ENCODE measurements around the gene RFFL.
"Not testable (repeated sequence)": the region's sequence is repeated elsewhere in the genome, so short reads cannot be mapped to it uniquely, and the experiment has no call there.

RFFL gene

DNA sequence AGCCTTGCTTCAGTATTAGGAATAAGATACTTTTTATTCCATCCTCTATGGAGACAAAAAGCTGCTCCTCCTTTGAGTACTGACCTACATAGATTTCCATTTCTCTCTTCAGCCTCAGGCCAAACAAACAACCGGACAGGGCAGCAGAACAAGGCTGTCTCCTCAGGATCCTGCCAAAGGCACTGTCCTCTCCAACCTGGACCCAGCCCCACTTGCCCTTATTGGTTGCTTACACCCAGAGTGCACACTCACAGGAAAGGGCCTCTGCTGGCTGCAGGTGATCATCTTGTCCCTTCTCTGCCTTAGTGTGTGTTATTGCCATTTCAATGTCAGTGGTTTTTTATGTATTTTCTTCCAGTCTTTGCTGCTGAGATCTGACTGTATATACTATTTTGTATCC, 56.5 kb downstream of the RFFL start:
- no peak for DNase-seq (ENCODE audit: low read depth in 4 of 4, low spot score in 1 of 4)

DNA sequence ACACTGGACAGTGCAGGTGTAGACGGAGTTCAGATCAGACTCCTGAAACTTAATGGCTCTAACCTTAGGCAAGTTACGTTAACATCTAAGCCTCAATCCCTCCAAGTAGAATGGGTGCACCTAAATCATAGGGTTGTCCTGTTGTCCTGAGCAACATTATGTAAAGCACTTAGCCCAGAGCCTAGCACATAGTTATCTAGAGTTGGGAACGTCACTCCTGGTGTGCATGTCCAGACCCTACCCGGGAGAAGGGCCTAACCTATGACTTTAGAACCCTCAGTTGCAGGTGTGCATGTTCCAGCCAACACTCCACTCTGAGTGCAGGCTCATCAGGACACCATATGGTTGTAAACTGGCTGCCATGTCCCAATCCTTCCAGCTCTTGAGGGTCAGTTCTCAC, 57.2 kb downstream of the RFFL start:
- no peak for DNase-seq (ENCODE audit: low read depth in 4 of 4, low spot score in 1 of 4)

DNA sequence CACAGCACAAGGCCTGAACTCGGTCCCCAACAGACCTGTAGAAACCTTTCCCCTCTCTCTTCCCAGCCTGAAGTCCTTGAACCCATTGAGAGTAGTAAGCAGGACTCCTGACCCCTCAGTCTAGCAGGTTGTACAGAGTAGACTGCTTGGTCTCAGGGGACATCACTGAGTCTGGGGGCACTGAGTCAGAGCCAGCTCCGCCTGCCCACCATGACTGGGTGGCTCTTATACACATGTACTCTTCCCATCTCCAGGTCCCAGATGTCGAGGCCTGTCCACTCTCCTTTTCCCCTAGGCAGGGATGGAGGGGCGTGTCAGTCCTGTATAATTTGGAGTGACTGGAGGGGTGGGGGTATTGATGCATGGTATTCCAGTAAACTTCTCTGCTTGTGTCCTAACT, 59.7 kb downstream of the RFFL start:
- no peak for DNase-seq (ENCODE audit: low read depth in 4 of 4, low spot score in 1 of 4)

DNA sequence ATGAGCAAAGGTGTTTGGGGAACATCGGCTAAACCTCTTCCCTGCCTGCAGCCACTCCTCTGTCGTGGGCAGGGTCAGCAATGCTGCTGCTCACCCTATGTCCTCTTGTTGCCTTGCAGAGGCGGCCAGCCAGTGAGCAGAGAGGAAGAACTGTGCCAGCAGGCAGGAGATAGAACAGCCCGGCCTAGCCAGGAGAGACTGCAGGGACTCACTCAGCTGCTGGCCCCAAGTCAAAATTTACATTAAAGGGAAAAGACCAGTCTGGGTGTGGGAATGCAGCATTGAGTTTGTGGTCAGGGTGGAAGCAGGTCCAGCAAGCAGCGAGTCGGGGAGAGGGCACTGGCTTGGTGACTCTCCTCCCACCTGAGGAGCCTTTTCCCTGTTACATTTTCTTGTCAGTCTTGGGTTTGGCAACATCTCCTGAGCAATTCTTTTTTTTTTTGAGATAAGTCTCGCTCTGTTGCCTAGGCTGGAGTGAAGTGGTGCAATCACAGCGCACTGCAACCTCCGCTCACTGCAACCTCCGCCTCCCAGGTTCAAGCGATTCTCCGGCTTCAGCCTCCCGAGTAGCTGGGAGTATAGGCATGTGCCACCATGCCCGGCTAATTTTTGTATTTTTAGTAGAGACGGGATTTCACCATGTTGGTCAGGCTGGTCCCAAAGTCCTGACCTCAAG, 60.5 kb downstream of the RFFL start:
- DNase-seq (ENCODE audit: low read depth in 4 of 4, low spot score in 1 of 4), result no peak

DNA sequence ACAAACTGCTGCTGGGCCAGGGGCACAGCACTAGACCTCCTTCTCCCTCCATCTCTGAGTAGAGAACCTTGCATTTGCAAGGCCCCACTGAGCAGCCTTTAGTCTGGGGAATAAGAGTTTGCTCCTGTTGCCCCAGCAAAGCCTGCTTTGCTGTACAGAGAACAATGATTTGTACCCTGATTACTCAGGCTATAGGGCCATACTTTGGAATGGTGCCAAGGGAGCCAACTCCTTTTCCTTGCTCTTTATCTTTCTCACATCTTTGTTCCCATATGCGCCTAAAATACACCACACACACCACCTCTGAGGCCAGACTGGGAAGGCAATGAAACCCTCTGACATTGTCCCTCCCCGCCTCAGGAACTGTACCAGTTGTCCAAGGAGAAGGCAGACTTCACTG, 62.0 kb downstream of the RFFL start:
- DNase-seq (ENCODE audit: low read depth in 4 of 4, low spot score in 1 of 4), result no peak

DNA sequence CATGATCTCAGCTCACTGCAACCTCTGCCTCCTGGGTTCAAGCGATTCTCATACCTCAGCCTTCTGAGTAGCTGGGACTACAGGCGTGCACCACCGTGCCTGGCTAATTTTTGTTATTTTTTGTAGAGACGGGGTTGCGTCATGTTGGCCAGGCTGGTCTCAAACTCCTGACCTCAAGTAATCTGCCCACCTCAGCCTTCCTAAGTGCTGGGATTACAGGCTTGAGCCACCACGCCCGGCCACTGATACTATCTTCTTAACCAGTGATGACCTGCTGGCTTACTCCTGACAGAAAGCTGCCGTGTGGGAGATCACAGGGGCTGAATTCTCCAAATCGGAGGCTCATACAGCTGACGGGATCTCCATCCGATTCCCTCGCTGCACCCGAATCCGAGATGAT, 62.5 kb downstream of the RFFL start:
- not testable (repeated sequence) for DNase-seq (ENCODE audit: low read depth in 4 of 4, low spot score in 1 of 4)

DNA sequence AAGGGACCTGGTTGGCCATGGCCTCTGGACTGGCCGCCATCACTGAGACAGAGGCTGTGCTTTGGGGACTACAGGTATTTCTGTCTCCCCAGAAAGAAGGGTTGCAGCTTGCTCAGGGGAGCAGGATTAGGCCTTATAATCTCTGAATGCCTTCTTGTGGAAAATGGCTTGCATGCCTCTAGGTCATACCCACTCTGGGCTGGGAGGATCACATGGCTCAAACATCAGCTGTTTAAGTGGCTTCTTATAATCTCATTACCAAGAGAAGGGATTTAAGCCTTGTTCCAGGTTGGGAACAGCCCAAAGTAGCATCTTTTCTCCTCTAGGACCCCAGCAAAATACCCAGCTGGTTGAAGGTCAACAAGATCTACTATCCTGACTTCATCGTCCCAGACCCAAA, 64.1 kb downstream of the RFFL start:
- DNase-seq (ENCODE audit: low read depth in 4 of 4, low spot score in 1 of 4), result no peak

DNA sequence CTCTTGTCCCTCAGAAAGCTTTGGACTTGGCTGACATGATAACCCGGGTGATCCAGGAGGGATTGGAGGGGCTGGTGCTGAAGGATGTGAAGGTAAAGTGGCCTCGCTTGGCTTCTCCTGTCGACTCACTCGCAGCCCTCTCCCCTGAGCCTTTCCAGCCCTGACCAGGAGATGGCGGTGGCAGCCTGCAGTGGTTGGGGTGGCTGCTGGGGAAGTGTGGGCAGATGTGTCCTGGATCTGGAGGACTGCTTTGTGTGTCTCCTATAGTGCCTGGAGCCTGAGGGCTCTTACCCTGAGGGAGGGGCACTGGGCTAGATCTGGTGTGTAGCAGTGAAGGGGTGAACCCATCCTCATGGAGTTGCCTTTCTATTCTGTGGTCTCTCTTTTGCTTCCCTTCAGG, 65.3 kb downstream of the RFFL start:
- peak; percentile 46 to 69 (median 58) for DNase-seq (ENCODE audit: low read depth in 4 of 4, low spot score in 1 of 4)

DNA sequence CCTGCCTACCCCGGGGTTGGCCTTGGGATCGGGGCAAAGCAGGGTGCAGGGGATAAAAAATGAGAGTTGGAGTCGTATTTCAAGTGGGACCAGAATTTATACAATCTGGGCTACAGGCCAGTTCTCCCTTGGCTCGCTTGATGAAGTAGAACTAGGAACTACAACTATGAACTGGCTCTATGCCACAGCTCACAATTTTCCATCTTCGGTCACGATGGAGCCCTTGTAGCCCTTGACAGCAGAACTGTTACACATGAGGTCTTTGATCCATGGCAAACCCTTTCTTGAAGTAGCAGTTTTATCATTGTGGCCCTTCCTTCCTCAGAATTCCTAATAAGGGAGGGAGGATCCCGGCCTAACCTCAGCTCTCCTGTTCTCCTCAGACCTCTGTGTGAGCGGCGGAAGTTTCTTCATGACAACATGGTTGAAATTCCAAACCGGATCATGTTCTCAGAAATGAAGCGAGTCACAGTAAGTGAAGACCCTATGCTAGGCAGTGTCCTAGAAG, 66.1 kb downstream of the RFFL start:
- no peak for DNase-seq (ENCODE audit: low read depth in 4 of 4, low spot score in 1 of 4)

DNA sequence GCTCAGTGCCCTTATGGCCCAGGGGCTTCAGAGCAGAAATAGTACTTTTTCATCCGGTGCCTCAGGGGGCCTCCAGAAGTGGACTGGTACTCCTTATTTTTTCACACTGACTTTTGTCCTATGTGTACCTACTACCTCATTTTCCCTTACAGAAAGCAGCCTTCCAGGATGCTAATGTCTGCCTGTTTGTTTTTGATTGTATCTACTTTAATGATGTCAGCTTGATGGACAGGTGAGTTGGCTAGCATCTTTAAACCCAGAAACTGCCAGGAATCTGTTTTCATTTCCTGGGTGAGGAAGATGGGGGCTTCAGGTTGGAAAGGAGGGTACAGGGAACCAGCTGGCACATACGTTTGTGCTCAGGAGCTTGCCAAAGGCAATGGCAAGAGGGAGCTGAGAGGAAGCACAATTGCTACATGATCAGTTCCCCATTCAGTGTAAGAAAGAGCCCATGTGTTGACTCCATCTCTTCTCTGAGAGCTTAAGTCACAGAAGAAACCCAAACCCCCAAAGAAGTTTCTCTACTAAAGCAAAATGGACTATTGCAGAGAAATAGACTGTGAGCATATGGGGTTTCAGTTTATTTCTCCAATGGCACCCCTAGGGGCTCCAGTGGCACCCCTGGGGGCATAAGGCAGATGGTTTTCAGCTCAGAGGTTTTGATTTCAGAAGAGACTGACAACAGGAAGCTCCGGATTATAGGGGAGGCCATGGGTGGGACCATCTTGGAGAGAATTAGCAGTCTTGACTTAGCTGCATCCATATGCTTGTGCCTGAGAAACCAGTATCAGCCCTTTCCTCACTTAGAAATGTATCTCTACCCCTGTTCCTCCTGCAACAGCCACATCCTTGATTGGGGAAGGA, 66.9 kb downstream of the RFFL start:
- DNase-seq (ENCODE audit: low read depth in 4 of 4, low spot score in 1 of 4), result no peak

DNA sequence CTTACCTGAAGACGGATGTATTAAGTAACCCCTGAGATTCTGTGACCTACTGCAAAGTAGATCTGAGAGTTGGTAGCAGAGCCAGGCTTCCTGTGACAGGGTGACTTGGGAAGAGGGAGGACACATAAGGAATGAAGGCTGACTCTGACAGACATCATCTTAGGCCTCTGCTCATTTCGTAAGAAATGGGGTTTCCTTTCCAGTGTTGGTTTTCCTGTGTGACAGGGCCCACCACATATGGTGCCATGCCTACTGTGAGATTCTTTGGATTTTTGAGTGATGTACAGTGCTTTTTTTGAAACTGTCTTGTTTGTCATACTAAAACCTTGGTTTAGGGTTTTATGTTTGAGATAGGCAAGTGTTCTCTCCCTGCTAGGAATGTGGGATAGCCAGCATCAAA, 70.5 kb downstream of the RFFL start:
- no peak for DNase-seq (ENCODE audit: low read depth in 4 of 4, low spot score in 1 of 4)

DNA sequence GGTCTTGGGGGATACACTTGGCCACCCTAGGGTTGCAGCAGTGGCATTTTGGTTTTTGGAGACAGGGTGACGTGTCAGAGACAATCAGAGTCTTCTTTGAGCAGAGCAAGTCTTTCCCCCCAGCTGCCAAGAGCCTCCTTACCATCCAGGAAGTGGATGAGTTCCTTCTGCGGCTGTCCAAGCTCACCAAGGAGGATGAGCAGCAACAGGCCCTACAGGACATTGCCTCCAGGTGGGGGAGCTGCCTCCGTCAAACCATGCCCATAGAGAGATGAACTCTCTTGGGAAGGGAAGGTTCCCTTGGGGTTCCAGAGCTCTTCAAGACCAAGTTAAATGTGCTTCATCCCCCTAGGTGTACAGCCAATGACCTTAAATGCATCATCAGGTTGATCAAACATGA, 71.9 kb downstream of the RFFL start:
- no peak for DNase-seq (ENCODE audit: low read depth in 4 of 4, low spot score in 1 of 4)

DNA sequence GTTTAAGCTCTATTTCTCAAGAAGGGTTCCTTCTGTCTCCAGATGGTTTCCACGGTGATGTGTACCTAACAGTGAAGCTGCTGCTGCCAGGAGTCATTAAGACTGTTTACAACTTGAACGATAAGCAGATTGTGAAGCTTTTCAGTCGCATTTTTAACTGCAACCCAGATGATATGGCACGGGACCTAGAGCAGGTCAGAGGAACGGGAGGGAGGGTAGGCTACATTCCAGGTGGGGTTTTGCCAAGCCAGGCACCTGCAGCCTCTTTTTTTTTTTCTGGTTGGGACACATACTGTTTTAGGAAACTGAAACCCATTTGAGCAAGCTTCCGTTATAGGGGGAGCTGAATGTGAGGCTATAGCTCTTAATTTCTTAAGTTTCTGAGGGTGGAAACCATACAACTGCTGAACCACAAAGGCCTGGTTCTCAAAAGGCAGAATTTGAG, 72.6 kb downstream of the RFFL start:
- no peak for DNase-seq (ENCODE audit: low read depth in 4 of 4, low spot score in 1 of 4)

DNA sequence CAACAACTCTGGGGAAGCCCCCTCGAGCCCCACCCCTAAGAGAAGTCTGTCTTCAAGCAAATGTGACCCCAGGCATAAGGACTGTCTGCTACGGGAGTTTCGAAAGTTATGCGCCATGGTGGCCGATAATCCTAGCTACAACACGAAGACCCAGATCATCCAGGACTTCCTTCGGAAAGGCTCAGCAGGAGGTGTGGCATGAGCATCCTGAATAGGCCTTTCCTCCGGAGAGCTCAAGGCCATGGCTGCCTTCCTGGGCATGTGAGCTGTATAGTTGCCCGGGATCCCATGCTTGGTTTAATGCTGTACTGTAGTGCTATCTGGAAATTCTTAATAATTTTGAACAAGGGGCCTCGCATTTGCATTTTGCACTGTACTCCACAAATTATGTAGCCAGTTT, 74.0 kb downstream of the RFFL start:
- no peak for DNase-seq (ENCODE audit: low read depth in 4 of 4, low spot score in 1 of 4)

DNA sequence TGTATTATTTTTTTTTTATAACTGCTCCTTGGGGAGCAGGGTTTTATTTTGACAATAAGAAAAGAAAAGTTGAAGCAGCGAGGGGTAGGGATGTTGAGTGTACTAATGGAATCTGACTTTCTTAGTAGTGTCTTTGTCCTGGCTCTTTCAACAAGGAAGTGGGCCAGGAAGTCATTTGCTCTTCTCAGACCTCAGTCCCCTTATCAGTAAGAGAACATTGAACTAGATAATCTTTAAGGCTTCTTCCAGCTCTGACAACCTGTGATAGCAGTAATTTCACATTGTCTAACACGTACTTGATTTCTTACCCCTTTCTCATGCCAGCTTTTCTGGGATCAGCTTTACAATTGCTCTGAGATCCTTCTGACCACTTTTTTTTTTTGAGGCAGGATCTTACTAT, 74.9 kb downstream of the RFFL start:
- no peak for DNase-seq (ENCODE audit: low read depth in 4 of 4, low spot score in 1 of 4)

DNA sequence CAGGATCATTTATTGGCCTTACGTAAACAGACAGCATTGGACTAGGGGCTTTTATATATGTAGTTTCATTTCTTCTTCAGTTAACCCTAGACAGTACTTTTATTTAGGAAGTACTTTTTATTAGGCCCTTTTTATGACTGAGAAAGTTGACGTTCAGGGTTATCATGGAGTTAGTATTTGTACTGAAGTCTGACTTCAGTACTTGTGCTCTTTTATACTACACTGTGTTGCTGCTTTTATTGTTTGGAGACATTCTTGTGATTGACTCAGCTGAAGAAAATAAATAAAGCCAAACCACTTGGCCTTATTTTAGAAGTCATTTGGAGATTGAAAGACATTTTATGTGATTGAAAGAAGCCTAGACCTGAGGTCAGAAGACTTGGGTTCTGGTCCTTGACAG, 76.3 kb downstream of the RFFL start:
- DNase-seq (ENCODE audit: low read depth in 4 of 4, low spot score in 1 of 4), result no peak

DNA sequence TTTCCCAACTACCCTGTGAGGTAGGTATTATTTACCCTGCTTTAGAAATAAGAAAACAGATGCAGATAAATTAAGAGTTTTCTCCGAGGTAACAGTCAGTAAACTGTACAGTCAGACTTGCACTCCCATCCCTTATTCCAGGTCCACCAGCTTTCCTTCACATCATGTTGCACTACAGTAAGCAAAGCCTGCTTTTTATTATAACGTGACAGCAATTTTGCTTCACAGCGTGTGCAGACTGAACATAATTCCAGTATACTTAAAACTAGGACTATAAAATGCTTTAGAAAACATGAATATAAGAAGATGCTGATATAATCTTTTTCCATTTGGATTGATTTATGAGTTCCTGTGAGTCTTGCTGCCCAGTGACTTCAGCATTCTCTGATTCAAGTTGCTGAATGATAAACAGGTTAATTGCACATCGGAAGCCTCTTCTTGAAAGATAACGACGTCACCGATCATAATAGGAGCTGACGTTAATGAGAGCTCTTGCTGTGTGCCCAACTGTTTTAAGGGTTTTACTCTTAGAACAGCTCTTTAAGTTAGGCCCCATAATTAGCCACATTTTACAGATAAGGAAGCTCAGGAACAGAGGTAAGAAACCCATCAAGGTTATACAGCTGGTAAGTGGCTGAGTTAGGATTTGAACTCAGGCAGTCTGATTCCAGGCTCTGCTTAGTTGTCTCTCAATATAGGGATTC, 81.8 kb downstream of the RFFL start:
- no peak for DNase-seq (ENCODE audit: low read depth in 4 of 4, low spot score in 1 of 4)

DNA sequence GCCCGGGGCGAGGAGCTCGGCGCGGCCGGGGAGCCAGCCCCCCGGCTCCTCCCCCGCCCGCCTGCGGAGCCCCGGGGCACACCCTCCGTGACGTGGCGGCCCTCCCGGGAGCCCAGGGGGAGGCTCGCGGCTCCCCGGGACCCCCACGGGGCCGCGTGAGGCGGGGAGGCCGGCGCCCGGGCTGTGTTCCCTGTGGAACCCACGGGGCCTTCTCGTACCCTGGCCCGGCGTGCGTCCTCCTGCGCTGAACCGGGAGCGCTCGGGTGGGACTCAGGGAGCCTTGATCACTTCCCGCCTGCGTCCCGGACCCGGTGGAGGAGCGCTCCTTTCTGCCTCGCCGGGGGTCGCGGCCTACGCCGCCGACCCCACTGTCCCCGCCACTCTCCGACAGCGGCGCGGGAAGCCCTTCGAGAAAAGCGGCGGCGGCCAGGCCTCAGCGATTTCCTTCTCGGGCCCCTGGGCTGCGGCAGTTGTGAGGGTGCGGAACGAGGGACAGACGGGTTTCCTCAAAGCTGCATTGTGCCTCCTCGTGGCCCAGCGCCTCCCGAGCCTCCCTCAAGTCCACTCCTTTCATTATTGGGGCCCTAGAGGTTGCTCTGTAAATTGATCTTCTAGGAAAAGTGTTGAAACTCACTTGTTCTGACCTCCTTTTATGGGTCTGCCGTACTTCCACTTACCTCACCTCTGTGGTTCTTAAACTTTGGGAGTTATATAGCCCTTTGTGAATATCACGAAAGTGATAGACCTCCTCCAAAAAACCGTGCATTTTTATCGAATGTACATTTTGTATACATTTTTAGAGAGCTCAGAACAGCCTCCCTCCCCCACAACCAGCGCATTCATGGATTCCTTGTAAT, 82.6 kb downstream of the RFFL start:
- peak; percentile 45 to 72 (median 59) for DNase-seq (ENCODE audit: low read depth in 4 of 4, low spot score in 1 of 4)

DNA sequence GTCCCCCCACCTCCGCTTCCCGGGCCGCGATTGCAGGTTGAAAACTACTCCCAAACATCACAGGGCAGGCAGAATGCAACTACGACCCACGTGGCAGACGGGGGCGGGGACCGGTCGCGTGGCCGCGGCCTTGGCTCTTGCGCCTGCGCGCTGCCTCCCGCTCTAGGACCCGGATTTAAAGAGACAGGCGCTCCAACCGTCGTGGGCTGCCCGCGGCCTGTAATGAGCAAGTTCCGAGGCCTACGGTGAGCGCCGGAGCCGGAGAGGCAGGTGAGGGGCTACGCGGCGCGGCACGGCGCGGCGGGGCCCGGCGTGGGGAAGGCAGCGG, 83.2 kb downstream of the RFFL start, which contains the start of gene LIG3:
Gene LIG3 (plus strand): TSS at position 160 of the 328 bp plus-strand sequence. CDS start 2,494 bp downstream, outside the sequence.
- DNase-seq (ENCODE audit: low read depth in 4 of 4, low spot score in 1 of 4), result peak; percentile 81 to 95 (median 90)

DNA sequence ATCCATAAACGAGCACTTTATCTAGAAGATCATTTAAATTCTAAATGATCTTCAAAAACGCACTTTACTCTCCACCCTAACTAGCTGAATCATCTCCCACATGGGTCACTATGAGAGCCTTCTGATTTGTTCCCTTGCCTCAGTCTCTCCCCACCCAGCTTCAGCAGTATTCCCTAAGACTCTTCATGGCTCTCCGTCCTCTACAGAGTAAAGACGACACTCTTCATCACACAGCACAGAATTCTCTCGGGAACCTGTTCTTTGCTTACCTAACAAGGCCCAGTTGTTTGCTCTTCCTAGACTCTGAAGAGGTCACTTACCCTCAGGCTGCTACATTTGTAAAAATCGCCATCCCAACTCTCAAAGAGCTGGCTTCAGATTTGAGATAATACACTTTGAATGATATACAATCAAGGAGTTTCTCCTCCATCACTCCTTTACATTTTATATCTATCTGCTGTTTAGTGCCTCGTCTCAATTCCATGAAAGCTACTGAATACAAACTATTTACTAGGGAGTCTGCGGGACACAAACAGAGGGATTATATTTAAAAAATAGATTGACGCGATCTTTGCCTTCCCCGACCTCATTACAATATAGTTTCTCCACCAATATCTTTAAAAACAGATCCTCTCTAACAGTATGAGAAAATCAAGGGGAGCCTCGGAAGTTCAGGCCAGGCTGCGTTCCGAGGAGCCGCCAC, 83.7 kb downstream of the RFFL start:
- no peak for DNase-seq (ENCODE audit: low read depth in 4 of 4, low spot score in 1 of 4)

All from stimulated activated CD4-positive, alpha-beta T cell treated with anti-CD3 and anti-CD28 coated beads, Interleukin-1b, Interleukin-23, amount 100 ng/mL, for 24 hours (primary cell).